Caco-2 (cell line): ENCODE measurements around the gene POLR2L. TPM values are rescaled to one million over a fixed set of nuclear protein-coding genes. Genes with fewer than 3 reads are reported as not detected.

Experiments used
- BruUV-seq: library from RNA; stranded (reverse); fragments of 400-500 nt; replicated peaks from 2 replicates; lab custom pipeline; 2021; lab: Mats Ljungman, UMichigan
- CTCF ChIA-PET: fragments of 300-600 bp; sonication (Branson Sonifier 250); formaldehyde crosslinking; loops from one replicate; lab custom pipeline; 2022; ENCODE audit warnings: antibody characterized with exemption; lab: Charles Lee
- POLR2A ChIA-PET: fragments of 300-600 bp; sonication (Branson Sonifier 250); formaldehyde crosslinking; loops from one replicate; lab custom pipeline; 2022; ENCODE audit warnings: antibody characterized with exemption; lab: Charles Lee
- DNase-seq, 2 experiments: peaks; one replicate each; pipeline versions ENCODE4 v3.0.0 to v3.0.0-alpha.2; 2020 to 2022
- H3K27me3 ChIP-seq: replicated peaks from 2 replicates; pipeline ENCODE4 v1.6.0; 2011; ENCODE audit warnings: low read length; ENCODE audit not compliant: control insufficient read depth, insufficient read depth
- H3K36me3 ChIP-seq: 2 replicates; pipeline ENCODE4 v1.5.1; 2011; ENCODE audit warnings: low read length; ENCODE audit not compliant: control insufficient read depth, insufficient read depth
- H3K4me1 ChIP-seq: fragments of 250-450 bp; sonication (Bioruptor Pico); 2 replicates; pipeline ENCODE4 v1.5.1; 2020; ENCODE audit warnings: mild to moderate bottlenecking
- H3K4me3 ChIP-seq: 2 replicates; pipeline ENCODE4 v1.5.1; 2011; ENCODE audit warnings: low read depth, mild to moderate bottlenecking, control low read depth, low read length
- H3K9me3 ChIP-seq: fragments of 250-450 bp; sonication (Bioruptor Pico); 2 replicates; pipeline ENCODE4 v1.5.1; 2020; ENCODE audit warnings: mild to moderate bottlenecking, moderate library complexity
- H3K27ac Mint-ChIP-seq: one replicate; pipeline ENCODE4 v1.8.0; 2022; ENCODE audit warnings: mixed read lengths; ENCODE audit not compliant: unreplicated experiment
- H3K27me3 Mint-ChIP-seq: one replicate; pipeline ENCODE4 v1.8.0; 2022; ENCODE audit warnings: mixed read lengths; ENCODE audit not compliant: insufficient read depth, unreplicated experiment
- H3K36me3 Mint-ChIP-seq: one replicate; pipeline ENCODE4 v1.8.0; 2022; ENCODE audit warnings: mild to moderate bottlenecking, mixed read lengths; ENCODE audit not compliant: insufficient read depth, unreplicated experiment
- H3K4me1 Mint-ChIP-seq: one replicate; pipeline ENCODE4 v1.8.0; 2022; ENCODE audit warnings: low read depth, mixed read lengths; ENCODE audit not compliant: unreplicated experiment
- H3K4me3 Mint-ChIP-seq: one replicate; pipeline ENCODE4 v1.8.0; 2022; ENCODE audit warnings: mild to moderate bottlenecking, moderate library complexity, mixed read lengths; ENCODE audit not compliant: unreplicated experiment
- H3K9me3 Mint-ChIP-seq: one replicate; pipeline ENCODE4 v1.8.0; 2022; ENCODE audit warnings: mixed read lengths; ENCODE audit not compliant: unreplicated experiment
- intact Hi-C: fragments of 100-400 bp; cut with micrococcal nuclease; formaldehyde crosslinking; loops from one replicate; pipeline ENCODE4 v1.10.0; 2022; ENCODE audit not compliant: unreplicated experiment
- total RNA-seq: library from RNA; stranded (reverse); gene quantifications from 2 replicates; pipeline ENCODE4 v1.2.3, GENCODE V29; 2022
- TF ChIP-seq, protein P1 (sequence below), 2 experiments: fragments of 200-600 bp in 1 of 2; IDR thresholded peaks; 1 replicate in 1 of 2; 2 replicates in 1 of 2; pipeline versions ENCODE4 v1.5.1 to v1.8.0; 2011 to 2022; ENCODE audit warnings: antibody characterized with exemption in 1 of 2, control low read depth in 1 of 2, inconsistent platforms in 1 of 2, low read depth in 1 of 2, low read length in 1 of 2, mild to moderate bottlenecking in 1 of 2, moderate library complexity in 1 of 2; ENCODE audit not compliant: insufficient read depth in 1 of 2, severe bottlenecking in 1 of 2, unreplicated experiment in 1 of 2

Gene POLR2L
- total RNA-seq, 1 experiment from 2014 or later: 139 TPM

DNA sequence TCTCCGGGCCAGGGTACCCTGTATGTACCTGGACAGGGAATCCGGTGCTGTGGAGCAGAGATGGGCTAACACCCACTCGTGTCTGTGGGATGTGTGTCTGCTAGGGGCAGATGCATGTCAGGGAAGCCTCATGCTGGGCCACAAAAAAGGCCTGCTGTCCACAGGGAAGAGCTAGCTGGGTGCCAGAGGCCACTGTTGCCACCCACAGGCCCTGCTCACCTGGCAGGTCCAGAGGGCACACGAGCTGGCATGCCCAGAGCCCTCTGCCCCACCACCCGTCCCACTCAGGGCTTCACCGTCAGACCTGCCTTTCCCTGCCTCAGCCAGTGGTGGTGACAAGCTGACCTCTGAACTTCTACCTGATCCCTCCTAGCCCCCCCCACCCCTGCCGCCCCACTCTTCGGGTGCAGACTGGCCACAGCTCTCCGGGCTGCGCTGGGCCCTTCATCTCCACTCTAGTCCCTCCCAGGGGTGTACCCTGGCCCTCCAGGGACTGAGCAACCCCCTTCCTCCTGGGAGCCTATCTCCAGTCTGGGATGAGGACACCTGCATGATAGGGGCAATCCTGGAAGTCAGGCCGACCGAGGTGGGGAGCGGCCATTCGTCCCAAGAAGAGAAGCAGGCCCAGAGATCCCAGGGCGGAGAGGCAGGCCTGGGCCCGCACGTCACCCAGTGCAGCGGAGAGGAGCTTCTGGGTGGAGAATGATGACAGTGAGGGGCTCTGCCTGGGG is 45.6 kb downstream of the POLR2L start:
- Mint-ChIP-seq H3K27ac (peak overlapping the region; percentile 69), H3K9me3 (no peaks in the 10 kb centered on the region), H3K4me1 (no peaks in the 10 kb centered on the region), H3K36me3 (peaks cover 20% of the 10 kb centered on the region), H3K27me3 (no peaks in the 10 kb centered on the region), H3K4me3 (peak overlapping the region; percentile 86)
- intact Hi-C loops: no loop called here
- H3K9me3 ChIP-seq: no peaks in the 10 kb centered on the region
- DNase-seq: no peak
- BruUV-seq: no TSS peak
- peak overlapping the region; percentile 91 for H3K4me3 ChIP-seq
- H3K36me3 ChIP-seq: no peaks in the 10 kb centered on the region
- POLR2A ChIA-PET: interaction anchor here (1.0 to 1.4 kb wide), 2 partner anchors 13 to 22 kb away, joined by 4 to 7 read pairs; partner anchors contain the start of genes PNPLA2 and RPLP2
- CTCF ChIA-PET: interaction anchor here (0.7 to 2.0 kb wide), 4 partner anchors 11 to 49 kb away, joined by 3 to 6 read pairs (median 3); no protein-coding TSS in a partner anchor
- TF ChIP-seq, protein P1, sequence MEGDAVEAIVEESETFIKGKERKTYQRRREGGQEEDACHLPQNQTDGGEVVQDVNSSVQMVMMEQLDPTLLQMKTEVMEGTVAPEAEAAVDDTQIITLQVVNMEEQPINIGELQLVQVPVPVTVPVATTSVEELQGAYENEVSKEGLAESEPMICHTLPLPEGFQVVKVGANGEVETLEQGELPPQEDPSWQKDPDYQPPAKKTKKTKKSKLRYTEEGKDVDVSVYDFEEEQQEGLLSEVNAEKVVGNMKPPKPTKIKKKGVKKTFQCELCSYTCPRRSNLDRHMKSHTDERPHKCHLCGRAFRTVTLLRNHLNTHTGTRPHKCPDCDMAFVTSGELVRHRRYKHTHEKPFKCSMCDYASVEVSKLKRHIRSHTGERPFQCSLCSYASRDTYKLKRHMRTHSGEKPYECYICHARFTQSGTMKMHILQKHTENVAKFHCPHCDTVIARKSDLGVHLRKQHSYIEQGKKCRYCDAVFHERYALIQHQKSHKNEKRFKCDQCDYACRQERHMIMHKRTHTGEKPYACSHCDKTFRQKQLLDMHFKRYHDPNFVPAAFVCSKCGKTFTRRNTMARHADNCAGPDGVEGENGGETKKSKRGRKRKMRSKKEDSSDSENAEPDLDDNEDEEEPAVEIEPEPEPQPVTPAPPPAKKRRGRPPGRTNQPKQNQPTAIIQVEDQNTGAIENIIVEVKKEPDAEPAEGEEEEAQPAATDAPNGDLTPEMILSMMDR (IDR thresholded peaks at IDR 0.05; ENCODE audit: insufficient read depth in 1 of 2, low read depth in 1 of 2, low read length in 1 of 2, severe bottlenecking in 1 of 2, unreplicated experiment in 1 of 2): no peak
- no peaks in the 10 kb centered on the region for H3K27me3 ChIP-seq
- H3K4me1 ChIP-seq: peaks cover 9% of the 10 kb centered on the region

DNA sequence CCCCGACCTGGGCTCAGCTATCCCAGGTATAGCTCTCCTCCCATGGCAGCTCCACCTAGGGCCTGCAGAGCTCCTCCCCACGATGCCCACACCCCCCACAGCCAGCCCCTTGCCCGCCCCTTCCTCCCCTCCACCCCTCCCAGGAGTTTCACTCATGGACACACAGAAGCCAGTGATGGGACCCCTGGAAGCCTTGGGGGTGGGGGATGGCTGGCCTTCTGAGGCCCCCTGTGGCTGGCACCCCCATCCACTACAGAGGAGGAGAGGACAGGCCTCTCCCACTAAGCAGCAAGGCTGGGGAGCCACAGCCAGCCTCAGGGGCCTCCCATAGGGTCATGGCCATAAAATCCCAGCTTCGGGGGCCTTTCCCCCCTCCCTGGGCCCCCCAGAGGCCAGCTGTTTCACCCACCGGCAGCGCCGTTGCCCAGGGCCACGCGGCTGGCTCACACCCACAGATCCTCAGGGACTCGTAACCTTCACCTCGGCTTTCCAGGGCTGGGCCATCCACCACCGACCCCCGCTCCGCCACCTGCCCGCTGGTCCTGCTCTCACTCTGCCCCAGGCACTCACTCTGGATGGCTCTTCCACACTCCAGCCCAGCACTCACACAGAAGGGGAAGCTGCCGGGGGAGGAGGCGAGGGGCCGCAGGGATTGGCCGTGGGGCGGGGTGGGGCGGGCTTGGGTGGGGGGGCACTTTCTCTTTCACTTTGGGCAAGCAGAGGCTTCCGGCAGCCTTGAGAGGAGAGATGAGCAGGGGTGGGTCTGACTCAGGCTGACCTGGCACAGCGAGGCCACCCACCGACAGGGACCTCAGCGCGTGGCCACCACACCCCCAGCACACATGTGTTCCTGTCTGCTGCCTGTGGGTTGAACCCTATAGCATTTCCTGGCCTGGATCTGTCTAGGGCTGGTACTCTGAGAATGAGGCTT is 46.4 kb downstream of the POLR2L start:
- TF ChIP-seq, protein P1 (IDR thresholded peaks at IDR 0.05; ENCODE audit: insufficient read depth in 1 of 2, low read depth in 1 of 2, low read length in 1 of 2, severe bottlenecking in 1 of 2, unreplicated experiment in 1 of 2): no peak
- Mint-ChIP-seq H3K27ac (no peak overlapping the region), H3K36me3 (peaks cover 17% of the 10 kb centered on the region), H3K4me1 (no peaks in the 10 kb centered on the region), H3K4me3 (peak overlapping the region; percentile 86), H3K9me3 (no peaks in the 10 kb centered on the region), H3K27me3 (no peaks in the 10 kb centered on the region)
- no peaks in the 10 kb centered on the region for H3K9me3 ChIP-seq
- POLR2A ChIA-PET: interaction anchor here (1.0 kb wide), 1 partner anchor 23 kb away, joined by 7 read pairs; the partner anchor contains the start of gene PNPLA2
- DNase-seq: no peak
- no peaks in the 10 kb centered on the region for H3K36me3 ChIP-seq
- CTCF ChIA-PET: interaction anchor here (0.9 to 2.0 kb wide), 3 partner anchors 10 to 13 kb away, joined by 3 to 6 read pairs (median 3); no protein-coding TSS in a partner anchor
- intact Hi-C loops: no loop called here
- H3K4me1 ChIP-seq: peaks cover 9% of the 10 kb centered on the region
- BruUV-seq: no TSS peak
- no peak overlapping the region for H3K4me3 ChIP-seq
- no peaks in the 10 kb centered on the region for H3K27me3 ChIP-seq
